ENCODE results near the gene TRIM56. TPM values are rescaled to one million over a fixed set of nuclear protein-coding genes. Genes with fewer than 3 reads are reported as not detected.
A peak's percentile ranks its signal among the peaks of the same experiment; 100 is the strongest.
"Not testable (repeated sequence)": the region's sequence is repeated elsewhere in the genome, so short reads cannot be mapped to it uniquely, and the experiment has no call there.

Gene TRIM56
- total and polyA plus RNA-seq, 7 donors: 3.2 to 15.7 (median 12.6) TPM

DNA sequence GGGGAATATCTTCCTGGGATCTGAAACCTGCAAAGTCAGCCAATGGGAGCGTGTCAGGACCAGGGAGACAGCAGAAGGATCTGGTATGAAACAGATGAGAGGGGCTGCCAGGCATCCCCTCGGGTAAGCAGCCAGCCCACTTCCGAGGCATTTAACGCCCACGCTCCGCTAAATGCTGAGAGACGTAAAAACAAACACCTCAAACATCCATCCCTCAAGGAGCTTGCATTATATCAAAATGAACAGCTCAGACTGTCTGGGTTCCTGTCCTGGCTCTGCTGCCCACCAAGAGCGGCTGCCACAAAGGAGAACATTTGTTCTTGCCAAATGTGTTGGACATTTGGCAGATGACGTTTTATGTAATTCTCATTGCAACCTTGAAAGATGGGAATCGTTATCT lies 34.6 kb downstream of the TRIM56 start:
- WGBS, 3 donors: 31 to 38% (median 34%) methylated on average over 10 of the region's 10 CpGs

DNA sequence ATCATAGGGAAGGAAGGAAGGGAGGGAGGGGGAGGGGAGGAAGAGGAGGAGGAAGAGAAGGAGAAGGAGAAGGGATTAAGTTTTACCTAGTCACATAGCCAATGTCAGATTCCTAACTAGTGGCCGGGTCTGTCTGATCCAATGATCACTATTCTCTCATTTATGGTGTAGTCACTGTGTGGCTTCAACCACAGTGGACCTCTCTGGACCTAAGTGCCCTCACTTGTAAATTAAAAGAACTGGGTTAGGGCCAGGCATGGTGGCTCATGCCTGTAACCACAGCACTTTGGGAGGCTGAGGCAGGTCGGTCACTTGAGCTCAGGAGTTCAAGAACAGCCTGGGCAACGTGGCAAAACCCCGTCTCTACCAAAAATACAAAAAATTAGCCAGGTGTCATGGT lies 35.0 kb downstream of the TRIM56 start:
- H3K27ac ChIP-seq: no peak overlapping the region
- WGBS, 3 donors: 68 to 78% (median 68%) methylated on average over 4 of the region's 4 CpGs
- ATAC-seq: no peak

More for the DNA sequence above, 34.6 kb downstream of the TRIM56 start:
- ATAC-seq: no peak
- H3K27me3 ChIP-seq (ENCODE audit: insufficient read depth in 3 of 3, low read length in 2 of 3): peaks cover 0 to 42% (median 0%) of the 10 kb centered on the region in 3 donors
- H3K4me1 ChIP-seq: peaks cover 12% of the 10 kb centered on the region
- no peak for TF ChIP-seq CTCF (IDR thresholded peaks at IDR 0.05)
- H3K9me3 ChIP-seq: no peaks in the 10 kb centered on the region
- no peaks in the 10 kb centered on the region for H3K36me3 ChIP-seq (ENCODE audit: insufficient read depth in 1 of 2, low read depth in 1 of 2)
- no peak for DNase-seq
- intact Hi-C loops (cut with DNase I): no loop called here
- no peak overlapping the region for H3K27ac ChIP-seq
- H3K4me3 ChIP-seq: no peak overlapping the region

GRCh38 chr7:101121631-101121990 lies 36.3 kb downstream of the TRIM56 start:
- peaks cover 0 to 57% (median 2%) of the 10 kb centered on the region in 3 donors for H3K27me3 ChIP-seq (ENCODE audit: insufficient read depth in 3 of 3, low read length in 2 of 3)
- H3K36me3 ChIP-seq (ENCODE audit: insufficient read depth in 1 of 2, low read depth in 1 of 2); ATAC-seq; intact Hi-C loops (cut with DNase I); H3K27ac ChIP-seq; H3K9me3 ChIP-seq; DNase-seq: not testable (repeated sequence)
- WGBS, 3 donors: 61 to 65% (median 62%) methylated on average over 8 of the region's 9 CpGs
- H3K4me1 ChIP-seq: peaks cover 12% of the 10 kb centered on the region
- H3K4me3 ChIP-seq: peak overlapping the region; percentile 56

More for the DNA sequence above, 35.0 kb downstream of the TRIM56 start:
- no peaks in the 10 kb centered on the region for H3K9me3 ChIP-seq
- no peaks in the 10 kb centered on the region for H3K36me3 ChIP-seq (ENCODE audit: insufficient read depth in 1 of 2, low read depth in 1 of 2)
- peaks cover 12% of the 10 kb centered on the region for H3K4me1 ChIP-seq
- TF ChIP-seq CTCF (IDR thresholded peaks at IDR 0.05): no peak
- peaks cover 0 to 47% (median under 1%) of the 10 kb centered on the region in 3 donors for H3K27me3 ChIP-seq (ENCODE audit: insufficient read depth in 3 of 3, low read length in 2 of 3)
- no peak overlapping the region for H3K4me3 ChIP-seq
- DNase-seq: no peak
- intact Hi-C loops (cut with DNase I): no loop called here

DNA sequence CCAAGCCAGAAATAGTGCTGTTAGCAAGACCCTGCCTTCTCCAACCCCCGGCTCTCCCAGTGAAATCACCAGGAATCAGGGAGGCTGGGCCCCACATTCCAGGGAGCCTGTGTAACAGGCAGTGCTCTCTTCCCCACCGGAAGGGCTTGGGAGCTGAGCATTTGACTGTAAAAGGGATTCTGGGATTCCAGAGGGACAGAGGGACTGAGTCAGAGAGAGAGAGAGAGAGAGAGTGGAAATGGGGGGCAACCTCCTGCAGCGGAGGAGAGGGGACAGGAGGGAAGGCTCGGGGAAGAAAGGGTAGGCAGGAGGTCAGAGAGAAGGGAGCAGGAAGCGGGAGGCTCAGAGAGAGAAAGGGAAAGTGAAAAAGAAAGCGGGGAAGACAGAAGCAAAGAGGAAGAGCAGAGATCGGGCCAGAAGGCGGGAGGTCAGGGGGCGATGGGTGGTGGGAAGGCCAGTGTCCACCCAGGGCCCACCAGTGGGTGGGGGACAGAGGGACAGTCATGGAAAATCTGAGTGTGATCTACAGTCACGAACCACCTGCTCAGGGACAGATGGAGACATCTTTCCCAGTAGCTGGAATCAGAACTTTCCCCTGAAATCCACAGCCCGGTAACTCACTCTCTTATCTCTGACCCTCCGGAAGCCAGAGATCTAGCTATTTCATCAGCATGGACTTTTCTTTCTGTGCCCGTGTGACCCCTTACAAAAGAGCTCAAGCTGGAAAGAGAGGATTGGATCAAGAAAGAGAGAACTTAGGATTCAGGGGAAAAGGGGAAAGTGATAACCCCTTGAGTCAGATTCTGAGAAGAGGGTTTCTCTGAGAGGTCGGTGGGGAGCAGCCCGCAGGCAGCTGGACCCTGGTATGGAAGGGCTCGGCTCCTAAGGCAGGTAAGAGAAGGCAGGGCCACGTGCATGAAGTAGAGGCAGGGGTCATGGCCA lies 37.0 kb downstream of the TRIM56 start:
- H3K4me1 ChIP-seq: peaks cover 12% of the 10 kb centered on the region
- H3K9me3 ChIP-seq: no peaks in the 10 kb centered on the region
- intact Hi-C loops (cut with DNase I): no loop called here
- peak overlapping the region; percentile 74 for H3K27ac ChIP-seq
- DNase-seq (peak; percentile 82), ATAC-seq (peak; percentile 59 to 79 (median 67))
- H3K27me3 ChIP-seq (ENCODE audit: insufficient read depth in 3 of 3, low read length in 2 of 3): peaks cover 0 to 60% (median 3%) of the 10 kb centered on the region in 3 donors
- 19 to 22% (median 20%) methylated on average over 17 of the region's 17 CpGs for whole genome bisulfite sequencing, 3 donors
- TF ChIP-seq CTCF (IDR thresholded peaks at IDR 0.05): no peak
- H3K36me3 ChIP-seq (ENCODE audit: insufficient read depth in 1 of 2, low read depth in 1 of 2): no peaks in the 10 kb centered on the region
- peak overlapping the region; percentile 56 for H3K4me3 ChIP-seq

DNA sequence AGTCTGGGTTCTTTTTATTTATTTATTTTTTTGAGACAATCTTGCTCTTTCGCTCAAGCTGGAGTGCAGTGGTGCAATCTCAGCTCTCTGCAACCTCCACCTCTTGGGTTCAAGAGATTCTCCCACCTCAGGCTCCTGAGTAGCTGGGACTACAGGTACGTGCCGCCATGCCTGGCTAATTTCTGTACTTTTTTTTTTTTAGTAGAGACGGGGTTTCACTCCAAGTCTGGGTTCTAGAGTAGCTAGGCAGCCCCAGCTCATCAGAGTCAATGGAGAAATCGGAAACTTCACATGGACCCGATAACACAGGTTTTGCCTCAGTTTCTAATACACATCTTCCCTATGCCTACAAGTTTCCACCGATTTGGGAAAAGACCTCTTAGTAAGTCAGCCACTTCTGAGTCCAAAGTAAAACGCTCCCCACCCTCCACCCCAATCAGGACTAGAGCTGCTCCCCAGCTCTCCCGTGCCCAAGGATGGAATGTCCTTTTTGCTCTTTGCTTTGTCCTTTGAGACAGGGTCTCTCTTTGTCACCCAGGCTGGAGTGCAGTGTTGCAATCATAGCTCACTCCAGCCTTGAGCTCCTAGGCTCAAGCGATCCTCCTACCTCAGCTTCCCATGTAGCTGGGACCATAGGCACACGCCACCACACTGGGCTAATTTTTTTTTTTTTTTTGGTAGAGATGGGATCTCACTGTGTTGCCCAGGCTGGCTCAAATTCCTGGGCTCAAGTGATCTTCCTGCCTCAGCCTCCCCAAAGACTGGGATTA lies 37.8 kb downstream of the TRIM56 start:
- no peaks in the 10 kb centered on the region for H3K9me3 ChIP-seq
- H3K36me3 ChIP-seq (ENCODE audit: insufficient read depth in 1 of 2, low read depth in 1 of 2): no peaks in the 10 kb centered on the region
- intact Hi-C loops (cut with DNase I): no loop called here
- H3K27ac ChIP-seq: peak overlapping the region; percentile 74
- DNase-seq: no peak
- peaks cover 0 to 64% (median 5%) of the 10 kb centered on the region in 3 donors for H3K27me3 ChIP-seq (ENCODE audit: insufficient read depth in 3 of 3, low read length in 2 of 3)
- 89 to 94% (median 94%) methylated on average over 11 of the region's 11 CpGs for WGBS, 3 donors
- no peak for ATAC-seq
- no peak for TF ChIP-seq CTCF (IDR thresholded peaks at IDR 0.05)
- H3K4me3 ChIP-seq: peak overlapping the region; percentile 56
- peaks cover 12% of the 10 kb centered on the region for H3K4me1 ChIP-seq
